ENCODE results near the gene HACL1.
"Not testable (repeated sequence)": the region's sequence is repeated elsewhere in the genome, so short reads cannot be mapped to it uniquely, and the experiment has no call there.

Gene HACL1

DNA sequence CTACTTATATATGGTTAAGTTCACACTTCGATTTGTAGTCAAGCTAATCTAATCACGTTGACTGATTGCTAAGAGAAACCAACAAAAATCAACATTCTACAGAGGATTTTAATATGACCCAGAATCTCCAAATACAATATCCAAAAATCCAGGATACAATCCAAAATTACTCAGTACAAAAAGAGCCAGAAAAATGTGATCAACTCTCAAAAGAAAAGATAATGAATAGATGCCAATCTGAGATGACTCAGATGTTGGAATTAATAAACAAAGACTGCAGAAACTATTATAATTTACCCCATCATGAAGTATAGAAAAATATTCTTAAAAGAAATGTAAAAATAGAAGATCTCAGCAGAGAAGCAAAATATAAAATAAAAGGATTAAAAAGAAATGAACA lies 22.3 kb downstream of the HACL1 start:
- no peak for DNase-seq (ENCODE audit: low spot score)

DNA sequence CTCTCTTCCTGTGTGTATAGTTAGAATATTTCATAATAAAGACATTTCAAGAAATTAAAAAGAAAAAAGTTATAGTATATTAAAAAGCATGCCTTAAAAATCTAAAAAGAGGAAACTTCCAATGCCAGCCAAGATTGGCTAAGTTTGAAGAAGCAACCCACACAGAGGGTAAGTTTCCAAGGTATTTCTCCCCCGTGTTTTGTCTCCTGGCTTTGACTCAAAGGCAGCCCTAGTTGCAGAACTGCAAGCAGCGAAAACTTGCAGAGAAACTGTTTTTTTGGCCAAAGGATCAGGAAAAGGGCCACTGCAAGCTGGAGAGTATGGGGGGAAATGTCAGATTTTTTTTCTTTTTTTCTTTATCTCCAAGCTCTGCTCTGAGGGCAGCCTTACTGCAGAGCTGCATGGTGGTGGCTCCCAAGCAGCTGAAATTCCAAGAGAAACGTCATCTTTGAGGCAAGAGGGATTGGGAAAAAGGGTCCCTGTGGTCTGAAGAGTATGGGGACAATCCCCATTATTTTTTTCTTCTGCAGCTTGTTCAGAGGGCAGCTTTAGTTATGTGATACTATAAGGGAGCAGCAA lies 23.0 kb downstream of the HACL1 start:
- no peak for DNase-seq (ENCODE audit: low spot score)

DNA sequence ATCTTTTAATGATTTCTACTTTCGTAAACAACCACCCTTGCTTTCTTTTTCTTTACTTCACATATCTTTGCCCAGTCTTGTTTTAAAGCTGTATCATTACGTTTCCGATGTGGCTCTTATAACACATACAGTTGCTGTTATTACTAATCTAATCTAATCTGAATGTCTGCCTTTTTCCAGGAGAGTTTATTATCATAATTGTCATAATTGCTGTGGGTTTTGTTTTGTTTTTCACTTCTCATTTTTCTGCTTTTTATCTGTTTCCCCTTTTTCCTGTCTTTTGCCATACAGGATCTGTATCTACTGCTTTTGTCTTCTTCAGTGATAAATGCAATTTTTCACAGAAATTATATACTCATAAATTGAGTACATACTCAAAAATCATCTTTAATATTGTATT lies 24.9 kb downstream of the HACL1 start:
- DNase-seq (ENCODE audit: low spot score) = no peak

DNA sequence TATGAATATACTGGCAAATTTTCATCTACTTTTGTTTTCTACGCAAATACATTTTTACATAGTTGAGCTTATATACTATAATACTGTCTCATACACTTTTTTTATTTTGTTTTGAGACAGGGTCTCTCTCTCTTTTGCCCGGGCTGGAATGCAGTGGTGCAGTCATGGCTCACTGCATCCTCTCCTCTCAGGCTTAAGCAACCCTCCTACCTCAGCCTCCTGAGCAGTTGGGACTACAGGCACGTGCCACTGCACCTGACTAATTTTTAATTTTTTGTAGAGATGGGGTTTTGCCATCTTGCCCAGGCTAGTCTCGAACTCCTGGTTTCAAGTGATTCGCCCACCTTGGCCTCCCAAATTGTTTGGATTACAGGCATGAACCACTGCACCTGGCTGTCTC lies 25.9 kb downstream of the HACL1 start:
- no peak for DNase-seq (ENCODE audit: low spot score)

DNA sequence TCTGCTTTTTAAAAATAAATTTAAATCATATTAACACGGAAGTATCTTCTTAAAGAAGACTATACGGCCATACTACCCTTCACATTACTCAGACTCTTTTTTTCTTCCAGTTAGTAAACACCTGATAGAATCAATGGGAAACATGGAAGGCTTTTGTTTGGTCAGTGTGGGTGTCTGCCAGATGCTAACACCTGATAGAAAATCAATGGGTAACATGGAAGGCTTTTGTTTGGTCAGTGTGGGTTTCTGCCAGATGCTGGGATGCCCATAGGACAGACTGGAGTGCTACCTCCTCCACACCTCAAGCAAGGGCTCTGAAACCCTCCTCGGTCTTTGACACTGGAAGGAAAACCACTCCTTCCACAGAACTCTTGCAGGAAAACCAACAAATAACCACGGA lies 29.2 kb downstream of the HACL1 start:
- no peak for DNase-seq (ENCODE audit: low spot score)

DNA sequence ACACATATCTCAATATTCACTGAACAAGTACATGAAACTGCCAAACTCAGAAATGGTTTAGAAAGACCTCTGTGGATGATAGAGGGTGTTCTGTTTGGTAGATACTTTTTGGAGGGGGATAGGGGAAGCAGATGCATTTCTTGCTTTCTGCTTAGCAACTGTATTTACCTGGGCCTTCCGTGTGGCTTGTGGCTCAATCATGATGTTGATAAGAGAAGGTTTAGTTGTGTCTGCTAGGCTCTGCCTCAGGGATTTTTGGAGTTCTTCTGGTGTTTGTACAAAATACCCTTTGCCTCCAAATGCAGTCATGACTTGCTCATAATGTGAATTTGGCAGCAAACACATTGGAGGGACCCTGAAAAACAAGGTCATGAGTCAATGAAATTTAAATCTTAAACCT lies 38.2 kb downstream of the HACL1 start:
- no peak for DNase-seq (ENCODE audit: low spot score)

DNA sequence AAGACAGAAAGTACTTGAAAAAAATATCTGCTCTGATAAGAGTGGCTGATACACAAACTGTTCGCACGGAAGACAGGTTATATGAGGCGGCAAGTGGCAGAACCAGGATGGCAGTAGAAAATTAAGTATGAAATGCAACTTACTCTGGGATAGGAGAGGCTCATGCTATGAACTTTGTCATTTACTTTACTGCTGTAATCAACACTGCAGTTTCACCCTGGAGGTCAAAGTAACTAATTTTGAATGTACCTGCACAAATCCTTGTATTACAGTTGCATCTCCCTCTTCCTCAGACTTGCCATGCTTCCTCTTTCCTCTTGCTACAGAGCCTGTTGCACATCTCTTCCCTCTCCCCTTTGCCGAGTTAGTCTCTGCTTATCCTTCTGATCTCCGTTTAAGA lies 38.8 kb downstream of the HACL1 start:
- DNase-seq (ENCODE audit: low spot score) = no peak

DNA sequence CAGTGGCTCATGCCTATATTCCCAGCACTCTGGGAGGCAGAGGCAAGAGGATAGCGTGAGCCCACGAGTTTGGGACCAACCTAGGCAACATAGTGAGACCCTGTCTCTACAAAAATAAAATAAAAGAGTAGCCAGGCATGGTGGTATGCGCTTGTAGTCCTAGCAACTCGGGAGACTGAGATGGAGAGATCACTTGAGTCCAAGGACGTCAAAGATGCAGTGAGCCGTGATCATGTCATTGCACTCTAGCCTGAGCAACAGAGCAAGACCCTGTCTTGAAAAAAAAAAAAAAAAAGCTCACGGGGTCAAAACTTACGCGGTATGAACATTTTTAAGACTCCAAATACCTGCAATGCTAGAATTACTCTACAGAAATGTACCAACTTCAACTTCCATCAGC lies 42.8 kb downstream of the HACL1 start:
- no peak for DNase-seq (ENCODE audit: low spot score)

DNA sequence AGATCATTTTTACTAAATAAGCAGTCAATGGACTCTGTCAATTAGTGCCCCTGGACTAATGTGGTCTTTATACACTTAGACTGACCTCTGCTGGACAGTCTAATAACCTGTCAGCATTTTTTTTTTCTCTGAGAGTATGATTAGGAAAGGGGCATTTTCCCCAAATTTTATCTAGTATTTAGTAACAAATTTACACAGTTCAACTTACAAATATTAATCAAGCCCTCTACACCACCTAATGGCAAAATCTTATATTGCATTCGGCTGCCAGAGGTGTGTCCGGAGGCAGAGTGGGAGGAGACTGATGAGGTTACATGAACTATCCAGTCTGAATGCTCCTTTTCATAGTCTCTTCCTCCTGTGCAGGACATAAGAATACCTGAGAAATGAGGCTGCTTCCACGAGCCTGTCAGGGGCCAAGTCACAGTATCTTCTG lies 43.8 kb downstream of the HACL1 start:
- peak; percentile 4 for DNase-seq (ENCODE audit: low spot score)

DNA sequence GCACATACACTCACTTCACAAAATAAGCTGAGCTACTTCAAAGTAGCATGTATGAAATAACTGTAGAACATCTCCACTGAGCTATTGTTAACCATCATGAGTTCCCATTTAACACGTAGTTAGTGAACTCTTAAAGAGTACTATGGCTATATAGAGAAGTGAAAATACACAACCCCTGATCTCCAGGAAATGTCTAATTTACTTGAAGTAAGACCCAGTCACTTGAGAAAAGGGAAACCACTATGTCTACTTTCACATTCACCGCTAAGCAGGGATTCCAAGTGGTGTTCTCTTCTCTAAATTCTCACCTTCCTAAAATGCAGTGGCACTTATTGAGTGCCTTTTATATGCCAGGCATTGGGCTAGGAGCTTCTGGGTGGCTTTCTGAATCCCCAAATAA lies 44.9 kb downstream of the HACL1 start:
- DNase-seq (ENCODE audit: low spot score) = no peak

DNA sequence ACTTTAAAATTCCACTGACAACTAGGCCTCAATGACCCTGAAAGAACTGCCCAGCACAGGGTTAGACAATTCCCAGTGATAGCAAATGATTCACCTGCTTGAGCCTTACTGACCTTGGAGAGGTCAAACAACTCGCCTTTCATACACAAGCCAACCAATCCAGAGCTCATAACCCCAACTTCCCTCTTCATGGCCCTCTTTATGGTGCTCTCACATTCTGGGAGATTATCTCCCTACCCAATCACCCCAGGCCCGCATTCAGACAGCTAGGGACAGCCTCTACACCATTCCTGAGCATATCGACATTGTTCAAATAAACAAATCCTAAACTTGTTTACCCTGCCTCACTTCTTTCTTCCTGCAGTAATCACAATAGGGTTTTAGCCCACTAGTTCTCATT lies 47.6 kb downstream of the HACL1 start:
- DNase-seq (ENCODE audit: low spot score) = no peak

DNA sequence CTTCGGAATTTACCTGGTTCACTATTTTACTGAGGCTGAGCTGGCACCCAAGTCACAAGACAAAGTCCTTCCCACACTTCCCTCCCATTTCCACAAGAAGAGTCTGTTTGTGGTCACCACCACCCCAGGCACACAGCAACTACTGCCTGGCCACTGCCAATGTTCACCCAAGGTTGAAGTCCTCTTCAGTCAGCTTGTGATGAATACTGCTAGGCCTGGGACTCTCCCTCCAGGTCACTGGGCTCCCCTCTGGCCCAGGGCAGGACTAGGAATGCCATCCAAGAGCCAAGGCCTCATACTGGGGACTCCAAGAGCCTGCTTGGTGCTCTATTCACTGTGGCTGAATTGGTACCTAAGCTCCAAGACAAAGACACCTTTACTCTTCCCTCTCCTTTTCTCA lies 49.5 kb downstream of the HACL1 start:
- DNase-seq (ENCODE audit: low spot score) = no peak

DNA sequence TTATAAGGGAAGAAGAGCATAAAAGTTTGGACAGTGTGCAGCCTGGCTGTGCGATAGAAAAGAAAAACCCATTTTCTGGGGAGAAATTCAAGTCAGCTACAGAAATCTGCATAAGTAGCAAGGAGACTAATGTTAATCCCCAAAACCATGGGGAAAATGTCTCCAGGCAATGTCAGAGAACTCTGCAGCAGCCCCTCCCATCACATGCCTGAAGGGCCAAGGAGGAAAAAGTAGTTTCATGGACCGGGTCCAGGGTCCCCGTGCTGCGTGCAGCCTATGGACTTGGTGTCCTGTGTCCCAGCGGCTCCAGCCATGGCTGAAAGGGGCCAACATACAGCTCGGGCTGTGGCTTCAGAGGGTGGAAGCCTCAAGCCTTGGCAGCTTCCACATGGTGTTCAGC lies 51.5 kb downstream of the HACL1 start:
- DNase-seq (ENCODE audit: low spot score) = no peak

DNA sequence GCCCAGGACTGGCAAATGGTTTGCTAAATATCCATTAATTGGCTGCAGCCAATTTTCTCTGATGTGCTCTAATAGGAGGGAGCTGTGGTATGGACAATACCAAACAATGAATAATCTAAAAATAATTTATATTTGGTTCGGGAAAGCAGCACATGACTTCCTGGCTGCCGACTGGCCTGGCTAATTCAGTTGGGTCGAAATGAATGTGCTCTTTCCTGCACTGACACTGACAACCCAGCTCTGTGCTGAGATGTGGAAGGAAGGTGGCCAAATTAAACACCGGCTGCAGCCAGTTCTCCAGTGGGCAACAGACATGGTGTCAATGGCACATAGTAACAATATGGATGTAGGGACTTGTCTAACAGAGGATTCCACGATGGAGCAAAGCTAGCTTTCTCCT lies 58.8 kb downstream of the HACL1 start:
- no peak for DNase-seq (ENCODE audit: low spot score)

DNA sequence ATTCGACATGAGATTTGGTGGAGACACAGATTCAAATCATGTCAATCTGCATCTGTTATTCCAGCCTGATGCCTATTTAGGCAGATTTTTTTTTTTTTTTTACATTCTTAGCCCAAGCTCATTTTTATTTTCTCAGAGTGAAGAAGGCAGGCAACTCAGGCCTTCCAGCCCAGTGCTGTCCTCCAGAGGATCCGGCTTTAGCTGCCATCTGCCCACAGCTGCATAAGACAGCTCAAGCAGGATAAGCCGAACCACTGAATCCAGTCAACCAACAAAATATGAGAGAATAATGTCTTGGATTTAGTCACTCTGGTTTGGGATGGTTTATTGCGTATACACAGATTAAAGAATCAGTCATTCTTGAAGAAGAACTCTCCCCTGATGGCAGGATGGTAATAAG lies 60.0 kb downstream of the HACL1 start:
- DNase-seq (ENCODE audit: low spot score) = no peak

DNA sequence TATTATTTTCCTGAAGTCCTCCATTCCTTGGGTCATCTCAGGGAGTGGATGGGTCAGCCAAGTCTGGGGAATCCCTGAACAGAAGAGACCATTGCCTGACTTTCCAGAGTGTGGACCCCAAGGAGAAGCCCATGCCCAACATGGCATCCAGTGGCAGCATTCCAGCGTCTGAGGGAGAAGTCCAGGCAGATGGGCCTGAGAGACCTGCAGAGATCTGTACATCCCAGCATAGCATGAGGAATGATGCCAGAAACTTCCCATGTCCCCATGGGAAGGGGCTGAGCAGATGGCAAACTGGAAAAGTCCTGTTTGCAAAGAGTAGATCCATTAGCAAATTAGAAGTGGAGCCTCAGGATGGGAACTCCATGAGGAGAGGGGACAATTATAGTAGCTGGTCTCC lies 62.3 kb downstream of the HACL1 start:
- DNase-seq (ENCODE audit: low spot score) = no peak

DNA sequence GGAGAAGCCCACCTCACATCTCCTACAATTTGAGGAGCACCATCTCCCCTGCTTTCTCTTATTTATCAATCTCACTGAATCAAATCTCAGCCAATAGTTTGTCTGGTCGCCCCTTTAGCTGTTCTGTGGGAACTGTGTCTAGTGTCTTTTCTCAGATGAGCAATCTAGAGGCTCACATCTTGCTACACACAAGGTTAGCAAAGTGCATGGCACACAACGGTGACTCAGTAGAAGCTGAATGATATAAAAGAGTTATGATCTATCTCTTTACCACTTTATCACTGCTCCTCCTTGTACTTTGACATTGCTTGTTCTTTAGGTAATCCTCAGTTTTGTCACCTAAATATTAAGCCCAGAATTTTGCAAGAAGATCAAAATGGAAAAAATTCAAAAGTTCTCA lies 63.0 kb downstream of the HACL1 start:
- DNase-seq (ENCODE audit: low spot score) = no peak

DNA sequence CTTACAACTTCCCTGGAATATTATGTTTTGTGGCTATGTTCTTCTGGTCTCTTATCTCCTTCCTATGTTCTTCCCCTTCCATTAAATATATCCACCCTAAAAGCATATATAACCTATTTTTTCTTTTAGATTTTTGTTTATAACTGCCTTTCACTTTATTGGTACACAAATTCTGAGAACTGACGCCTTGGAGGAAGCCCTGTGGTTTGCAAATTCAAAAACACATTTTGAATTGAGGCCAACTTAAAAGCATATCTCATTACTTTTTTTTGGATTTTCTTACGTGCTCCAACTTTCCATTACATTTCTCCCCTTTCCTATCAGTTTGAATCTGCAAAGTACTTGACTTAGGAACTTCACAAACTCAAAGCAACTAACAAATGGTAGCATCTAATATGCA lies 64.5 kb downstream of the HACL1 start:
- DNase-seq (ENCODE audit: low spot score) = no peak

DNA sequence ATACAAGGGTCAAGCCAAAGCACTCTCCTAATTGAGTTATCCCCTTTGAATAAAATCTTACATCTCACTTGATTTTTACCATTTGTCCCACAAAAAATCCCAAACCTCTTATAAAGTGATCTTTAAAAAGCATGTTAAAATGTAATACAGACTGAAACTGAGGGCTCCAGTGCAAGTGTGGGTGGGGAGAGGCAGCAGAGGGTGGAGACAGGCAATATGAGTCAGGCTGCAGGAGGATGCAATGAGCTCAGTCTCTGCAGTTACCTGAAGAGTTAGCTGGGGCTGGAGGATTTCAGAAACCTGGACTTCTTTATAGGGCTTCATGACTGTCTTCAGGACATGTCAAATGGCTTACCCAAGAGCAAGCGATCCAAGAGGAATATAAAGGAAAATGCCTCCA lies 65.6 kb downstream of the HACL1 start:
- no peak for DNase-seq (ENCODE audit: low spot score)

DNA sequence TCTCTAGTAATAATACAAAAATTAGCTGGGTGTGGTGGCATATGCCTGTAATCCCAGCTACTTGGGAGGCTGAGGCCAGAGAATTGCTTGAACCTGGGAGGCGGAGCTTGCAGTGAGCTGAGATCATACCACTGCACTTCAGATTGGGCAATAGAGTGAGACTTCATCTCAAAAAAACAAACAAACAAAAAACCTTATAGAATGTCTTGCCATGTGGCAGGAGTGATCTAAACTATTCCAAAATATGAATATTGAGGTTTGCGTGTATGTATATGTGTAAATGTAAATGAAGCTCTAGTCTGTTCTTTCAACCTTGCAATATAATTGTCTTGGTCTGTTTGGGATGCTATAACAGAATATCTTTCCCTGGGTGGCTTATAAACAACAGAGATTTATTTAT lies 68.8 kb downstream of the HACL1 start:
- not testable (repeated sequence) for DNase-seq (ENCODE audit: low spot score)

DNA sequence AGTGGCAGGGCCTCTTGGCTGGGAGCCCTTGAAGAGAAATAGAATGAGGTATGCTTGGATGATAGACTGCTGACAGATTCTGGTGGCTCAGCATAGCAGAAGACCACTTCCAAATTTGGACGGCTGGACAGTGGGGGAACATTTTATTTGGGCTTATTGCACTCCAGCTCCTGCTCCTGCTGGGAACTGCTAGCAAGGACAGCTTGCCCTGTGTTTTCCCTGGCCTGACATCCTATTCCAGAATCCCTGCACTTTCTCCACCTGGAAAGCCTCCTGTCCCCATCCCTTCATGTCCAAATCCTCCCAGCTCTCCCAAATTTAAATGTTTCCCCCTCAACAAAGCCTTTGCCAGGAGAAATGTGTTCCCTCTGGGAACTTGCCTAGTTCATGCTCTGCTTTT lies 70.0 kb downstream of the HACL1 start:
- DNase-seq (ENCODE audit: low spot score) = no peak

DNA sequence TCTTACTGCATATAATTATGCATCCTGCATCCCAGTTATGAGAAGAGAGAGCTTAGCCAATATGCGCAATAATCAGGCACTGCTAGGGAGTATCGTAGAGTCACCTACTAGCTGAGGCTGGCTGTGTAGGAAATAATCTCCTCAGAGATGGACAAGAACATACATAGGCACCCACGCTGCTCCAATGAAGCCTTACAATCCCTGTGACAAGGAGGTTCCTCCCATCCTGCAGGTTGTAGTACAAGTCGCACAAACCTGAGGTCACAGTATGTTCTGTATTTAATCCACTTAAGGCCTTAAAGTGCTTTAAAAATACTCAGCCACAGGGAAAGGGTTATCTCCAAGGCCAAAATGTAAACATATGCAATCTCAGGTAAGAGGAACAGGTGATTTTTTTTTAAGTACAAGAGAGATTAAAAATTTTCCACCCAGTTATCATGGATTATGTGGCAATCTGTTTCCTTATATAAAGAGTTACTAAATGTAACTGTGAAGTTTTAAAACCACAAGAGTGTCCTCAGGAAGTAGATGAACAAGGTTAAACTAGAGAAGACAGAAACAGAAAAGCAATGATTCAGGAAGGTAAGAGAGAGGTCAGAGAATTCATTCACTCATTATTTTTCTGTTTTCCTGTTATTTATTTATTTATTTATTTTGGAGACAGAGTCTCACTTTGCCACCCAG lies 72.4 kb downstream of the HACL1 start:
- no peak for DNase-seq (ENCODE audit: low spot score)

DNA sequence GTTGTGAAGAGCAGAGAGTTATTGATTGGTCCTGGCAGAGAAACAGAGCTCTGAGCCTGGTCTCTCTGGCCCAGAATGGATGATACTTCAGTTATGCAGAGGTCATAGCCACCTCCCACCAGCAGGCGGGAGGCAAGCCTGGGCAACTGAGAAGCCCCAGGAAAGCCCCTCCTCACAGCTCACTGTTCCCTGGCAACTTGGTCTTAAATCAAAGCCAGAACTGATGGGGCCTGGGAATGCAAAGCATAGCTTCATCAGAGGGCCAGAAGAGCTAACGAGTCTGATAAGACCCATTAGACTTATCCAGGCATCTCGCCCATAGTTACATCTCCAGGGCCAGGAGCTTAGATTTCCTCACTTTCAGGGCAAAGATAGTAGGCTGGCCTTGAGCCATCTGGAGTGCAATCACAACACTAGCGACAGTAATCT lies 74.3 kb downstream of the HACL1 start:
- DNase-seq (ENCODE audit: low spot score) = no peak

DNA sequence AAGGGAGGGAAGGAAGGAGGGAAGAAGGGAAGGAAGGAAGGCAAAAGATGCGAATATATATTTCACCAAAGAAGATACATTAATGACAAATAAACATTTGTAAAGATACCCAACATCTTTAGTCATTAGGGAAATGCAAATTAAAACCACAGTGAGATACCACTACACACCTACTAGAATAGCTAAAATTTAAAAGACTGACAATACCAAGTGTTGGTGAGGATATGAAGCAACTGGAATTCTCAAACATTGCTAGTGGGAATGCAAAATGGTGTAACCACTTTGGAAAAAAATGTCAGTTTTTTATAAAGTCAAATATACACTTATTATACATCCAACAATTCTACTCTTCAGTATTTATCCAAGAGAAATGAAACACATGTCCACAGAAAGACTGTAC lies 75.6 kb downstream of the HACL1 start:
- DNase-seq (ENCODE audit: low spot score) = no peak
